CD1c-positive myeloid dendritic cell (primary cell): ENCODE measurements around the gene S100A1.
"Not testable (repeated sequence)": the region's sequence is repeated elsewhere in the genome, so short reads cannot be mapped to it uniquely, and the experiment has no call there.

Experiments
- DNase-seq: peaks from one replicate; pipeline ENCODE4 v3.0.0-alpha.2; 2016; ENCODE audit errors: extremely low spot score

Gene S100A1

GRCh38 chr1:153627715-153628626 is at the start of gene S100A1:
Gene S100A1 (plus strand): TSS chr1:153628434. CDS start chr1:153630522, 2,088 bp downstream.
- no peak for DNase-seq

DNA sequence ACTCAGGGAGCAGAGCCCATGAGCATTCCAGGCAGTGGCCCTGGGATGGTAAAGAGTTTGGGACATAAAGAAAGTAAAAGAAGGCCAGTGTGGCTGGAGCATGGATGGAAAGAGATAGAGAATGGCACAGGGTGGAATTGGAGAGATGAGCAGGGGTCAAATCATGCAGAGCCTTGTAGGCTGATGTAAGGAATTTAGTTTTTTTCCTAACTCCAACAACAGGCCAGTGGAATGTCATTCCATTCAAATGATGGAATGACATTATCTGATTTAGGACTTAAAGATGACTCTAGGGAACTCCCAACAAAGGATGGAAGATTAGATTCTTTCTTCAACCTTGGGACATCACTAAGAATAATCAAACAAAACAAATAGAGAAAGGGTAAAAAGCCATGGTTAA is 49.7 kb upstream of the S100A1 start:
- no peak for DNase-seq

DNA sequence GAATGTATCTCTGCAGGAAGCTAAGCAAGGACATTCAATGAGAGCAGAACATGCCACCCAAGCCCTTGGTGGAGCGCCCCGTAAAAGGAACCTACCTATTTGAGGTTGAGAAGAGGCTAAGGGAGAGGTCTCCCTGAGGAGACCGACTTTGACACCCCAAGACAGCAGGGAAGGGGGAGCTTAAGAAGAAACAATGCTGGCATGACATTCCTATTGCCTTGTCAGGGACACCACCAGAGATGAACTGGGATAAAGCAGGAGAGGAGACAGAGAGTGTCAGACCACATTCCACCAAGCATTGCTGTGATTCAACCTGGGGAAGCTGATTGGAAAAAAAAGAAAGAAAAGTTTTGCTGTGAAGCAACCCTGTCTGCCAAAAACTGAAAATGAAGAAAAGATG is 49.3 kb upstream of the S100A1 start:
- DNase-seq, result no peak

DNA sequence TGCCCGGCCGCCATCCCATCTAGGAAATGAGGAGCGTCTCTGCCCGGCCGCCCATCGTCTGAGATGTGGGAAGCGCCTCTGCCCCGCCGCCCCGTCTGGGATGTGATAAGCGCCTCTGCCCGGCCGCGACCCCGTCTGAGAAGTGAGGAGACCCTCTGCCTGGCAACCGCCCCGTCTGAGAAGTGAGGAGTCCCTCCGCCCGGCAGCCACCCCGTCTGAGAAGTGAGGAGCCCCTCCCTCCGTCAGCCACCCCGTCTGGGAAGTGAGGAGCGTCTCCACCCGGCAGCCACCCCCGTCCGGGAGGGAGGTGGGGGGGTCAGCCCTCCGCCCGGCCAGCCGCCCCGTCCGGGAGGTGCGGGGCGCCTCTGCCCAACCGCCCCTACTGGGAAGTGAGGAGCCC is 45.4 kb upstream of the S100A1 start:
- DNase-seq, result not testable (repeated sequence)

- not testable (repeated sequence) for DNase-seq
Measured at GRCh38 chr1:153583514-153583913, 44.7 kb upstream of the S100A1 start.

DNA sequence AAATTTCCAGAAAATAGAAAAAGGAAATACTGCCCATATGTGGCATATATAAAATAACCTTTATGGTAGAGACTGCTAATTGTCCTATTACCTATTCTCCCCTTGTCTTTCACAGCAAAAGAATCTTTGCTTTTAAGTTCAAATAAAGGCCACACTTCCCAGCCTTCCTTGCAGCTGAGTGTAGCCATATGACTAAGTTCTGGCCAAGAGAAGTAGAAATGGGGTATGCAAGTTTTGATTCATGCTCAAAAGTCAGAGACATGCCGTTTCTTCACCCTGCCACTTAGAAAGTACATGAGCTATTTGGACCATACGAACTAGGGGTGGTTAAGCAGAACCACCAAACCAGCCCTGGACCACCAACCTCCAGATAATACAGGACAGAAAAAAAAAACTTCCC is 44.3 kb upstream of the S100A1 start:
- DNase-seq, result no peak

DNA sequence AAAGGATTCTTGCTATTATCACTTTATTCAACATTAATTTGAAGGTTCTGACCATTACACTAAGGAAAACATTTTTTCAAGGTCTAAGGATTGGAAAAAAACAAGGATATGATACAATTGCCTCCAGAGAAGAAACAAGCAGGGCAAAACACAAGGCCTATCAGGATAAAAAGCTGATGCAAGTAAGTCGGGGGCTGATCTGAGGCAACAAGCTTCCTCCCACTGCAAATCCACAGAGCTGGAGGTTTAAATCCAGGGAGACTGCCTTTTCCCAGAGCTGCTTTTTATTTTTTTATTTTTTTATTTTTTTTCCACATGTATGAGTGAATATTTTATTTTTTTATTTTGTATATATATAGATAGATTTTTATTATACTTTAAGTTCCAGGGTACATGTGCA is 43.2 kb upstream of the S100A1 start:
- no peak for DNase-seq

DNA sequence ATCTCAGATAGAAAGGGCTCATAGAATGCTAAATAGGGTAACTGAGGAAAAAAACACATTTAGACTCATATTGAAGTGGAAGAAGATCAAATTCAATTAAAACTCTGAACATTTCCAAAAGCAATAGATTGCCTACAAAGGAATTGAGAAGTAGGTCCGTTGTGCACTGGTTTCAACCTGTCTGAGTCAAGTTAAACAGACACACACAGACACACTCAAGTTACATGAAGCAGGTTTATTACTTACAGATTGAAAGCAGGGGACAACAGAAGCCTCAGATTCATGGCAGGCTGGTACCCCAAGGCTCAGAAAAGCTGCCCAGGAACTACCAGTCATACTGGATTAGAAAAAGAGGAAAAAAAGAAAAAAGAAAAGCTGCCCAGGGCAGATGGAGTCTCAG is 41.9 kb upstream of the S100A1 start:
- no peak for DNase-seq

DNA sequence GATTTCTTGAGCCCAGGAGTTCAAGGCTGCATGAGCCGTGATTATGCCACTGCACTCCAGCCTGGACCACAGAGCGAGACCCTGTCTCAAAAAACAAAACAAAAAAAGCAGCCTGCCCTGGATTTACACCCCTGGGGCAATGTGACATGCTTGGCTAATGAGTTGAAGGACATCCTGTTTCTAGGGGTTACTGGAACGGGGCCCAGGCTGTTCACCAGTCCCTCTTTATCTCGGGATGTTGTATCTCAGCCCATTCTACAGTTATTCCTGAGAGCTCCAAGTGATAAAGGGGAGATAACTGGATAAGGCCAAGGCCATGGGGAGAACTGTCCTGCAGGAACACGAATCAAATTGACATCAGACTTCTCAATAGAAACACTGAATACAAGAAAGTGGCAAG is 40.9 kb upstream of the S100A1 start:
- no peak for DNase-seq

DNA sequence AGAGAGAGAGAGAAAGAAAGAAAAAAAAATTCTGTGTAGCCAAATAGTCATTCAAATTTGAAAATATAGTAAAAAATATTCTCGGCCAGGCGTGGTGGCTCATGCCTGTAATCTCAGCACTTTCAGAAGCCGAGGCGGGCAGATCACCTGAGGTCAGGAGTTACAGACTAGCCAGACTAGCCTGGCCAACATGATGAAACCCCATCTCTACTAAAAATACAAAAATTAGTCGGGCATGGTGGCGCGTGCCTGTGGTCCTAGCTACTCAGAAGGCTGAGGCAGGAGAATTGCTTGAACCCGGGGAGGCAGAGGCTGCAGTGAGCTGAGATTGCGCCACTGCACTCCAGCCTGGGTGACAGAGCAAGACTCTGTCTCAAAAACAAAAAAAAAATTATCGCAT is 40.2 kb upstream of the S100A1 start:
- DNase-seq, result not testable (repeated sequence)

- no peak for DNase-seq
Measured at GRCh38 chr1:153588482-153588881, 39.8 kb upstream of the S100A1 start.

GRCh38 chr1:153592748-153593147 is 35.5 kb upstream of the S100A1 start:
- DNase-seq, result no peak

DNA sequence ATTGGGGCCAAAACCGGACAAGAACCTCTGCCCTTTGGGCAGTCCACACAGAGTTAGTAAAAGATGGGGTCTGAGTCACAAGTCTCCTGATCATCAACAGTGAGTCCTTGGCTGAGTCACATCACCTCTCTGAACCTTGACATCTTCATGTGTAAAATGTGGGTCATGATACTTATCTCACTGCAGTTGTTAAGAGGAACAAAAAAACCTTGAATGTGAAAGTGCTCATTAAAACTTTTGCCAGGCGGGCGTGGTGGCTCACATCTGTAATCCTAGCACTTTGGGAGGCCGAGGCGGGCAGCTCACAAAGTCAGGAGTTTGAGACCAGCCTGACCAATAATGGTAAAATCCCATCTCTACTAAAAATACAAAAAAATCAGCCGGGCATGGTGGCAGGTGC is 31.0 kb upstream of the S100A1 start:
- DNase-seq, result peak; percentile 74

DNA sequence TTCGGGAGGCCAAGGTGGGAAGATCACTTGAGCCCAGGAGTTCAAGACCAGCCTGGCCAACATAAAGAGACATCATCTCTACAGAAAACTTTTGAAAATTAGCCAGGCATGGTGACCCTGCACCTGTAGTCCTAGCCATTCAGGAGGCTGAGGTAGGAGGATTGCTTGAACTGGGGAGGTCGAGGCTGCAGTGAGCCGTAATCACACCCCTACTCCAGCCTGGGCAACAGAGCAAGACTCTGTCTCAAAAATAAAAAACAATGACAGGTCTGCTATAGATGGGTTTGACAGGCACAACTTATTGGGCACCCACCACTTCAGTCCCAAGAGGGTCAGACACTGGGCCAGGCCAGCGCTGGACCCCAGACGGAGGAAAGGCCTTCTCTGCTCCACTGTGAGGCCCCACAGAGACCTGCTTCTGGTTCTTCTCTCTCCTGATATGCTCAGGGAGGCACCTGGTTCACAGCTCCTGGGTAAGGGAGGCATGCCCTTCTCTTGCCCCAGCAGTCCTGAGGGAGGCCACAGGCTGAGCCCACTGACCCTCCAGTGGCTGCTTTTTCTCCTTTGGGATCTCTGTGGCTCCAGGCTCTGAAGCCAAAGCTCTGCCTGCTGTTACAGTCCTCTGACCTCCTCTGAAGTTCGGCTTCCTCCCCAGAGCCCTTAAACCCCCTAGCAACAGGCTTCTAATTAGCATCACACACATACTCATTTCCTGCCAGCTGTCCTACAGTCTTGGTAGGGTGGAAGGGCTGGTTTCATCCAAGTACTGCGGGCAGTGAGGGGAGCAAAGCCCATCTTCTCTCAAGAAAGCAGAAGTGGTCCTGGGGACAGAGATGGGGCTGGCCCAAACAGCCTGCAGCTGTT is 29.7 kb upstream of the S100A1 start:
- DNase-seq, result peak; percentile 54

DNA sequence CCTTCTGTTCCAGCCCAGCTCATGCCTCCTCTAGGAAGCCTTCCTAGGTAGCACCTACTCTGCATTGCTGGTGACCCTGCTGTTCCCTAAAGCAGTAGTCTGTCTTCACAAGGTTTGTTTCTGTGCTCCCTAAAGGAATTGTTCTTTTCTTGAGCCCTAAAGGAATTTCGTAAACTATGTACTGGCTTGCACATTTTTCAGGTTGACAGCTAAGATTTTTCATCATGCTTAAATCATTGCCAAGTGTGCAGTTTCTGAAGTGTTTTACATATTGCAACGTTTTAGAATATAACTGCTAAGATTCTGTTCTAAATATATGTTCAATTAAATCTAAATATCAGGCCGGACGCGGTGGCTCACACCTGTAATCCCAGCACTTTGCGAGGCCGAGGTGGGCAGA is 28.4 kb upstream of the S100A1 start:
- DNase-seq, result no peak

GRCh38 chr1:153602749-153603148 is 25.5 kb upstream of the S100A1 start:
- DNase-seq, result no peak

DNA sequence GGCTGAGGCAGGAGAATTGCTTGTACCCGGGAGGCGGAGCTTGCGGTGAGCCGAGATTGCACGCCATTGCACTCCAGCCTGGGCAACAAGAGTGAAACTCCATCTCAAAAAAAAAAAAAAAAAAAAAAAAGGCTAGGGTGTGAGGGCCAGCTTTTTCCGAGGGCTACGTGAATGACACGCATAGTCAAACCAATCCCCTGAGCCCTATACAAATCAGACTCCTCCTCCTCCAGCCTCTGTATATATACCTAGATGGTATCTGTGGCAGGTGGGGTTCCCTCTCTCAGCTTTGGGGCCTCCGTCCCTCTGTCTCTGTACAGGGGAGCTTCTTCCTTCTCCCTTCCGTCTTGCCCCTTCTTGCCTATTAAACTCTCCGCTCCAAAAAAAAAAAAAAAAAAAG is 22.0 kb upstream of the S100A1 start:
- DNase-seq, result no peak

- no peak for DNase-seq
Measured at GRCh38 chr1:153607381-153607780, 20.9 kb upstream of the S100A1 start.

GRCh38 chr1:153608089-153608682 is 20.0 kb upstream of the S100A1 start:
- no peak for DNase-seq

DNA sequence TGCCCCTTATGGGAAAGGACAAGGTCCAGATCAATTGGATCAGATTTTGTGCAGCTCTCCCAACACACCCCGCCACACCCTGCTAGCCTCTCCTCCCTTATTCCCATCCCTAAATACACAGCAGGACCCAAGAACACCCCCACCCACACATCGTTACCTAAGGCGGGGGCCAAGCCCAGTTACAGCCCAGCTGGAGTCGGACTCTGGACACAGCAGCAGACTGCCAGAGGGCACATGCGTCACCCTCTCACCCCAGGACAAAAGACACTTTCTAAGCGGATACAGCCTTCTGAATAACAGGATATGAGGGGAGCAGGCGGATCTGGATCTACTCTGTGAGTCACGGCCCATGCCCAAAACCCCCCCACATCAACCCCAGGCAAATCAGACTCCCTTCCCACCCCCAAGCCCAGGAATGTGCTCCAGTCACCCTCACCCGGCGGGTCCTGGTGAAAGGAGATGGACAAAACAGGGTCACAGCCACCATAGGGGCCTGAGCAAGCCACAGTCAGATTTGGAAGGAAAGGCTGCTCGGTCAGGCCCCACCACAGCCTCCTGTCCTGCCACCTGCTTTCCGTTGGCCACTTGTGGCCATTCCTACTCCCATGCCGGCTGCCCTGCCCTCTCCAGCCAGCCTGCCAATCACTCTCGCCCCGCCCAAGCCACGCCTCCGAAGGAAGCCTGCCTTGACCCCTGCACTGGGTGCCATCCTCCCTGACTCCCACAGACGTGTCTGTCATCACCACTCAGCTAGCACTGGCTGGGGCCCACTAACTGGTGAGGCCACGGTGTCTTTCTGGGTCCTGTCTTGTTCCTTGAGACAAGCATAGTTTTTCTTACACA is 19.3 kb upstream of the S100A1 start:
- peak; percentile 72 for DNase-seq

GRCh38 chr1:153609585-153609907 is 18.7 kb upstream of the S100A1 start:
- DNase-seq, result no peak

GRCh38 chr1:153610334-153610733 is 17.9 kb upstream of the S100A1 start:
- peak; percentile 56 for DNase-seq
